Esophagus squamous epithelium (tissue), 4 donors: Measurements from ENCODE around the gene SSTR3.

ENCODE experiments used
- POLR2A ChIP-seq, 4 donors: fragments of 450-650 bp; IDR thresholded peaks; one replicate each; pipeline ENCODE4 v1.6.1; 2017; ENCODE audit warnings: antibody characterized with exemption in 4 of 4, mild to moderate bottlenecking in 4 of 4, moderate library complexity in 3 of 4
- TF ChIP-seq, protein P1 (sequence below), 6 experiments: fragments of 450-650 bp in 4 of 6; fragments of 200-600 bp in 2 of 6; sonication (generic) in 2 of 6; IDR thresholded peaks; one replicate each; pipeline ENCODE4 v1.5.1; 2016 to 2019; ENCODE audit warnings: antibody characterized with exemption in 6 of 6, mild to moderate bottlenecking in 4 of 6, moderate library complexity in 4 of 6

DNA sequence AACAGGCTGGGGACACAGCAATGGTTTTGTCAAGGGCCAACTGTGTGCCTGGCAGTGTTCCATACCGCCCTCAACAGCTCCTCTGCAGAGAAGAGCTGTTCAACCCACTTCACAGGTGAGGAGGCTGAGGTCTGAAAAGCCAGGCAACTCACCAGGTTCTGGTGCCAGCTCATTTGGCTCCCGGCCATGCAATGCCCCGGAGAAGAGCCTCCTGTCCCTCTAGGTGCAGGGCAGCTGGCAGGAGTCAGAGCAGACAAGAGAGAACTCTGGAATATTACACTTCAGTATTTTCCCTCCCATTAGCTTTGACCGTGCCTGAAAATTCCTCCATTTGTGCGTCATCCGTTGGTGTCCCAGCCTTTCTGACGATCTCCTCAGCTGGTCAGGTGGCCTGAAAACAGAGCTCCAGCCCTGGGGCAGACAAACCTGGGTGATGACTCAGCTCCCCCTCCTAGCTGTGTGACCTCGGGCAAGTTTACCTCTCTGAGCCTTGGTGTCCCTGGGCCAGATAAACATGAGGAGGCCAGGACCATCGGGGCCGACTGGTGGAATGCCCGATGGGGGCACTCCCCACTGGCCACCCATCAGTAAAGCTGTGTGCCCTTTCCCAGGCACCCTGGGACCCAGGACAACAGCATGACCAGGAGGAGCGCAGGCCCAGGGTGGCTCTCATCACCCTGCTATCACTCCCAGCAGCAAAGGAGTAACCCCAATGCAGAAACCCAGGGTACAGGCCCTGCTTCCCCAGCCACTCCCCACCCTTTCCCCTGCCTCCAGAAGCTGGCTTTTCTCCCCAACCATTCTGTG, 14.6 kb downstream of the SSTR3 start:
- TF ChIP-seq, protein P1, sequence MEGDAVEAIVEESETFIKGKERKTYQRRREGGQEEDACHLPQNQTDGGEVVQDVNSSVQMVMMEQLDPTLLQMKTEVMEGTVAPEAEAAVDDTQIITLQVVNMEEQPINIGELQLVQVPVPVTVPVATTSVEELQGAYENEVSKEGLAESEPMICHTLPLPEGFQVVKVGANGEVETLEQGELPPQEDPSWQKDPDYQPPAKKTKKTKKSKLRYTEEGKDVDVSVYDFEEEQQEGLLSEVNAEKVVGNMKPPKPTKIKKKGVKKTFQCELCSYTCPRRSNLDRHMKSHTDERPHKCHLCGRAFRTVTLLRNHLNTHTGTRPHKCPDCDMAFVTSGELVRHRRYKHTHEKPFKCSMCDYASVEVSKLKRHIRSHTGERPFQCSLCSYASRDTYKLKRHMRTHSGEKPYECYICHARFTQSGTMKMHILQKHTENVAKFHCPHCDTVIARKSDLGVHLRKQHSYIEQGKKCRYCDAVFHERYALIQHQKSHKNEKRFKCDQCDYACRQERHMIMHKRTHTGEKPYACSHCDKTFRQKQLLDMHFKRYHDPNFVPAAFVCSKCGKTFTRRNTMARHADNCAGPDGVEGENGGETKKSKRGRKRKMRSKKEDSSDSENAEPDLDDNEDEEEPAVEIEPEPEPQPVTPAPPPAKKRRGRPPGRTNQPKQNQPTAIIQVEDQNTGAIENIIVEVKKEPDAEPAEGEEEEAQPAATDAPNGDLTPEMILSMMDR (IDR thresholded peaks at IDR 0.05): no peak
- no peak for TF ChIP-seq POLR2A (IDR thresholded peaks at IDR 0.05)
